GM10248 (cell line): ENCODE measurements around the gene PTGFRN.

Source experiments
- CTCF ChIA-PET: fragments of 300-600 bp; sonication (Branson Sonifier 250); formaldehyde crosslinking; extraction: SDS; loops from one replicate; lab custom pipeline; 2021; ENCODE audit warnings: antibody characterized with exemption; lab: Yijun Ruan, JAX
- POLR2A ChIA-PET: fragments of 350-650 bp; sonication (Branson Sonifier 250); formaldehyde crosslinking; extraction: SDS; loops from one replicate; lab custom pipeline; 2020; ENCODE audit warnings: antibody characterized with exemption; lab: Yijun Ruan, JAX
- DNase-seq: peaks from one replicate; pipeline ENCODE4 v3.0.0; 2012; ENCODE audit errors: extremely low spot score
- CTCF ChIP-seq: IDR thresholded peaks from 2 replicates; pipeline ENCODE4 v1.5.1; 2012; ENCODE audit warnings: mild to moderate bottlenecking, low read depth; ENCODE audit errors: extremely low read depth, missing control alignments, control extremely low read depth

PTGFRN gene

GRCh38 chr1:117025568-117025967 lies 115.9 kb downstream of the PTGFRN start:
- no peak for TF ChIP-seq CTCF
- no peak for DNase-seq
- ChIA-PET POLR2A (no interaction called here), CTCF (interaction anchor here (0.9 to 1.4 kb wide), 3 partner anchors 12 to 36 kb away, joined by 3 to 4 read pairs (median 3); no protein-coding TSS in a partner anchor)

GRCh38 chr1:117026361-117026760 lies 116.6 kb downstream of the PTGFRN start:
- POLR2A ChIA-PET = no interaction called here
- TF ChIP-seq CTCF = no peak
- DNase-seq = no peak
- CTCF ChIA-PET = interaction anchor here (1.3 kb wide), 1 partner anchor 16 kb away, joined by 3 read pairs; no protein-coding TSS in a partner anchor

- CTCF ChIA-PET = no interaction called here
- POLR2A ChIA-PET = no interaction called here
Measured at GRCh38 chr1:117029685-117030084, 120.0 kb downstream of the PTGFRN start.

GRCh38 chr1:117030271-117030877 lies 120.7 kb downstream of the PTGFRN start:
- TF ChIP-seq CTCF = no peak
- POLR2A ChIA-PET = no interaction called here
- DNase-seq = no peak
- CTCF ChIA-PET = no interaction called here

More at GRCh38 chr1:117029685-117030084, 120.0 kb downstream of the PTGFRN start:
- TF ChIP-seq CTCF = no peak
- no peak for DNase-seq

- CTCF ChIA-PET = interaction anchor here (1.5 kb wide), 1 partner anchor 11 kb away, joined by 3 read pairs; no protein-coding TSS in a partner anchor
- no peak for TF ChIP-seq CTCF
- no peak for DNase-seq
- POLR2A ChIA-PET = no interaction called here
Measured at GRCh38 chr1:117032266-117032665, 122.5 kb downstream of the PTGFRN start.

- TF ChIP-seq CTCF = no peak
- ChIA-PET POLR2A (no interaction called here), CTCF (interaction anchor here (0.7 to 1.5 kb wide), 2 partner anchors 12 to 215 kb away, joined by 3 read pairs; no protein-coding TSS in a partner anchor)
- no peak for DNase-seq
Measured at GRCh38 chr1:117032681-117033539, 123.2 kb downstream of the PTGFRN start.
